CD14-positive monocyte (primary cell): ENCODE results near the gene NUP43. TPM values are rescaled to one million over a fixed set of nuclear protein-coding genes. Genes with fewer than 3 reads are reported as not detected.
"Not testable (repeated sequence)": the region's sequence is repeated elsewhere in the genome, so short reads cannot be mapped to it uniquely, and the experiment has no call there.

Experiments used
- DNase-seq, 3 donors: peaks; one replicate each; pipeline ENCODE4 v3.0.0-alpha.2; 2011 to 2022
- H2AFZ ChIP-seq: 2 replicates; pipeline ENCODE4 v1.6.0; 2012; ENCODE audit warnings: mild to moderate bottlenecking, low read depth, low read length, inconsistent platforms; ENCODE audit not compliant: insufficient read depth, poor library complexity, severe bottlenecking
- H3K27ac ChIP-seq, 2 donors: 1 replicate in 1 of 2; 2 replicates in 1 of 2; pipeline ENCODE4 v1.5.1; 2012 to 2013; ENCODE audit warnings: low read length in 2 of 2, control low read depth in 1 of 2, inconsistent platforms in 1 of 2, low read depth in 1 of 2, mild to moderate bottlenecking in 1 of 2
- H3K27me3 ChIP-seq, 2 donors: one replicate each; pipeline versions ENCODE4 v1.6.0 to v1.6.1; 2011 to 2013; ENCODE audit warnings: low read length in 2 of 2; ENCODE audit not compliant: control insufficient read depth in 2 of 2, insufficient read depth in 2 of 2
- H3K36me3 ChIP-seq, 2 donors: replicated peaks in 1 of 2; 1 replicate in 1 of 2; 2 replicates in 1 of 2; pipeline versions ENCODE4 v1.5.1 to v1.6.1; 2012 to 2013; ENCODE audit warnings: low read length in 2 of 2, control low read depth in 1 of 2, inconsistent platforms in 1 of 2, mild to moderate bottlenecking in 1 of 2; ENCODE audit not compliant: insufficient read depth in 2 of 2, control insufficient read depth in 1 of 2
- H3K4me1 ChIP-seq, 2 donors: 1 replicate in 1 of 2; 2 replicates in 1 of 2; pipeline versions ENCODE4 v1.5.1 to v1.6.1; 2012 to 2013; ENCODE audit warnings: low read length in 2 of 2, control low read depth in 1 of 2, inconsistent platforms in 1 of 2, mild to moderate bottlenecking in 1 of 2, moderate library complexity in 1 of 2; ENCODE audit not compliant: insufficient read depth in 2 of 2, control insufficient read depth in 1 of 2
- H3K4me2 ChIP-seq: replicated peaks from 2 replicates; pipeline ENCODE3; 2012; ENCODE audit warnings: low read length, moderate library complexity, mild to moderate bottlenecking; ENCODE audit not compliant: poor library complexity, severe bottlenecking; ENCODE audit errors: extremely low read depth
- H3K4me3 ChIP-seq, 3 experiments: fragments of 200-600 bp in 1 of 3; sonication (generic) in 1 of 3; replicated peaks in 1 of 3; 1 replicate in 2 of 3; 2 replicates in 1 of 3; pipeline ENCODE4 v1.5.1; 2011 to 2013; ENCODE audit warnings: low read length in 3 of 3, mild to moderate bottlenecking in 3 of 3, control low read depth in 2 of 3, low read depth in 2 of 3, inconsistent platforms in 1 of 3, moderate library complexity in 1 of 3
- H3K79me2 ChIP-seq: 2 replicates; pipeline ENCODE4 v1.6.0; 2012; ENCODE audit warnings: mild to moderate bottlenecking, control low read depth, inconsistent platforms, low read length, moderate library complexity; ENCODE audit not compliant: insufficient read depth
- H3K9ac ChIP-seq: 2 replicates; pipeline ENCODE4 v1.6.0; 2017; ENCODE audit warnings: low read length, mild to moderate bottlenecking; ENCODE audit not compliant: insufficient read depth, poor library complexity, severe bottlenecking
- H3K9me3 ChIP-seq, 2 donors: replicated peaks in 1 of 2; 1 replicate in 1 of 2; 2 replicates in 1 of 2; pipeline versions ENCODE4 v1.5.1 to v1.6.1; 2012 to 2013; ENCODE audit warnings: low read length in 2 of 2, control low read depth in 1 of 2; ENCODE audit not compliant: control insufficient read depth in 1 of 2, insufficient read depth in 1 of 2
- H4K20me1 ChIP-seq: 2 replicates; pipeline ENCODE4 v1.6.0; 2012; ENCODE audit warnings: mild to moderate bottlenecking, low read length, control low read depth, moderate library complexity; ENCODE audit not compliant: insufficient read depth
- H3K27ac Mint-ChIP-seq, 7 donors: one replicate each; pipeline ENCODE4 v1.8.0; 2020; ENCODE audit warnings: mild to moderate bottlenecking in 7 of 7, mixed read lengths in 7 of 7, moderate library complexity in 6 of 7, inconsistent platforms in 2 of 7
- H3K27me3 Mint-ChIP-seq, 3 donors: one replicate each; pipeline ENCODE4 v1.8.0; 2021 to 2022; ENCODE audit warnings: low read depth in 3 of 3, mild to moderate bottlenecking in 3 of 3, mixed read lengths in 3 of 3, moderate library complexity in 3 of 3, inconsistent platforms in 1 of 3
- H3K36me3 Mint-ChIP-seq, 2 donors: one replicate each; pipeline ENCODE4 v1.8.0; 2020; ENCODE audit warnings: mixed read lengths in 2 of 2, inconsistent platforms in 1 of 2, mild to moderate bottlenecking in 1 of 2
- H3K4me1 Mint-ChIP-seq: one replicate; pipeline ENCODE4 v1.8.0; 2020; ENCODE audit warnings: mild to moderate bottlenecking, mixed read lengths
- H3K4me3 Mint-ChIP-seq, 2 donors: one replicate each; pipeline ENCODE4 v1.8.0; 2020; ENCODE audit warnings: mild to moderate bottlenecking in 2 of 2, mixed read lengths in 2 of 2, moderate library complexity in 1 of 2
- H3K9me3 Mint-ChIP-seq, 7 donors: one replicate each; pipeline ENCODE4 v1.8.0; 2020 to 2022; ENCODE audit warnings: mixed read lengths in 7 of 7, mild to moderate bottlenecking in 6 of 7, moderate library complexity in 6 of 7, inconsistent platforms in 2 of 7
- WGBS: methylation state at CpG from one replicate; pipeline ENCODE4 v1.1.5; 2013; ENCODE audit warnings: missing lambda C conversion rate; ENCODE audit not compliant: insufficient coverage; 5-methylcytosine and 5-hydroxymethylcytosine counted together
- intact Hi-C, 2 donors: fragments of 100-400 bp; cut with micrococcal nuclease; formaldehyde crosslinking; loops; one replicate each; pipeline versions ENCODE4 v1.15.0 to v1.15.1; 2023
- polyA plus RNA-seq, 3 donors: library from polyadenylated mRNA; depleted of rRNA in 1 of 3; unstranded in 2 of 3; stranded (reverse) in 1 of 3; fragments of 300-500 nt in 2 of 3; fragments of >200 nt in 1 of 3; fragmentation: Illumina TruSeq in 2 of 3; gene quantifications; 1 replicate in 2 of 3; 2 replicates in 1 of 3; pipeline ENCODE4 v1.2.3, GENCODE V29; 2012 to 2021
- TF ChIP-seq, protein P1 (sequence below): fragments of 200-600 bp; IDR thresholded peaks from one replicate; pipeline ENCODE4 v1.8.0; 2022; ENCODE audit warnings: antibody characterized with exemption, mild to moderate bottlenecking

NUP43 gene
- polyA plus RNA-seq, 3 donors: 4.5 to 7.2 (median 6.9) TPM

DNA sequence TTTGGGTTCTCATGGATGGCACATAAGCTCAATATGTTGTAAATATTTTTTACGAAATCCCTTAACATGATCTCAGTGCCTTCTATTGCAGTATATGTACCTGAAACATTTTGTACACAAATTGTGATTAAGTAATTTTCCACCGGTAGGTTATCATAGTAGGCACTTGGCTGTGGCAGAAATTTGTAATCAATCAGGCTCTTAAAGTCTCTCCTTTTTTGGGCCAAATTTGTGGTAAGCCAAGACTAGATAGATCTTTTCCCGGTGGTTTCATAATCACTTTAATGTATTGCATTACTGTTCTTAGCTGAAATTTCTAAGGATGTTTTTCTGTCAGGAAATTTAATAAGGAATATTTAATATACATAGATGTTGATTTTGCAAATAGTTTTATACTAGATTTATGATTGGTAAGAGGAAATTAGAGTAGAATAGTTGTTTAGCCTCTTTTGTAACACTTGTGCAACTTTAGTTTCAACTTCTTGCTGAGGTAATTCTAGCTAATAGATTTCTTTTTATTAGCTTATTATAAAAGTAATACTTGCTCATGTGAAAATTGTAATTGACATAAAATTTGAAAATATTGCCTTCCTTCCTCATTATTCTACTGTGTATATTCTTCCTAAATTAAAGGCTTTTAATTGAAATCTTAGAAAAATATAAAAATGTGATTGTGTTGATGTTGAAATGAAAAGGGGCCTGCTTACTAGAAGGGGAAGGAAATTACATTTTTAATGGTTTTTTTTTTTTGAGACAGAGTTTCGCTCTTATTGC, 6.5 kb upstream of the NUP43 start:
- DNase-seq: peak; percentile 18 to 75 (median 37)
- peak overlapping the region; percentile 80 to 89 for H3K27ac ChIP-seq
- peak overlapping the region; percentile 98 for H3K4me2 ChIP-seq
- no CpG with 5 or more reads among the region's 4 CpGs for WGBS
- H3K9me3 ChIP-seq: no peaks in the 10 kb centered on the region
- peaks cover 59% of the 10 kb centered on the region for H4K20me1 ChIP-seq
- Mint-ChIP-seq H3K27me3 (no peaks in the 10 kb centered on the region), H3K36me3 (peaks cover 6 to 11% of the 10 kb centered on the region in 2 donors), H3K9me3 (no peaks in the 10 kb centered on the region), H3K4me3 (peak overlapping the region; percentile 67 to 76), H3K27ac (peak overlapping the region; percentile 87 to 97 (median 94)), H3K4me1 (peaks cover 62% of the 10 kb centered on the region)
- H3K9ac ChIP-seq: no peak overlapping the region
- peaks cover 81% of the 10 kb centered on the region for H3K79me2 ChIP-seq
- TF ChIP-seq, protein P1, sequence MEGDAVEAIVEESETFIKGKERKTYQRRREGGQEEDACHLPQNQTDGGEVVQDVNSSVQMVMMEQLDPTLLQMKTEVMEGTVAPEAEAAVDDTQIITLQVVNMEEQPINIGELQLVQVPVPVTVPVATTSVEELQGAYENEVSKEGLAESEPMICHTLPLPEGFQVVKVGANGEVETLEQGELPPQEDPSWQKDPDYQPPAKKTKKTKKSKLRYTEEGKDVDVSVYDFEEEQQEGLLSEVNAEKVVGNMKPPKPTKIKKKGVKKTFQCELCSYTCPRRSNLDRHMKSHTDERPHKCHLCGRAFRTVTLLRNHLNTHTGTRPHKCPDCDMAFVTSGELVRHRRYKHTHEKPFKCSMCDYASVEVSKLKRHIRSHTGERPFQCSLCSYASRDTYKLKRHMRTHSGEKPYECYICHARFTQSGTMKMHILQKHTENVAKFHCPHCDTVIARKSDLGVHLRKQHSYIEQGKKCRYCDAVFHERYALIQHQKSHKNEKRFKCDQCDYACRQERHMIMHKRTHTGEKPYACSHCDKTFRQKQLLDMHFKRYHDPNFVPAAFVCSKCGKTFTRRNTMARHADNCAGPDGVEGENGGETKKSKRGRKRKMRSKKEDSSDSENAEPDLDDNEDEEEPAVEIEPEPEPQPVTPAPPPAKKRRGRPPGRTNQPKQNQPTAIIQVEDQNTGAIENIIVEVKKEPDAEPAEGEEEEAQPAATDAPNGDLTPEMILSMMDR: no peak
- H3K36me3 ChIP-seq: peaks cover 0 to 2% of the 10 kb centered on the region in 2 donors
- peak overlapping the region in 2 of 3 experiments; percentile 11 to 88 for H3K4me3 ChIP-seq
- no peaks in the 10 kb centered on the region for H3K27me3 ChIP-seq
- intact Hi-C loops: loop anchor here (5.0 kb wide), 1 partner anchor 35 kb away; the partner anchor contains the start of gene LATS1 (in 2 of the 2)
- no peak overlapping the region for H2AFZ ChIP-seq
- peaks cover 57 to 68% of the 10 kb centered on the region in 2 donors for H3K4me1 ChIP-seq

DNA sequence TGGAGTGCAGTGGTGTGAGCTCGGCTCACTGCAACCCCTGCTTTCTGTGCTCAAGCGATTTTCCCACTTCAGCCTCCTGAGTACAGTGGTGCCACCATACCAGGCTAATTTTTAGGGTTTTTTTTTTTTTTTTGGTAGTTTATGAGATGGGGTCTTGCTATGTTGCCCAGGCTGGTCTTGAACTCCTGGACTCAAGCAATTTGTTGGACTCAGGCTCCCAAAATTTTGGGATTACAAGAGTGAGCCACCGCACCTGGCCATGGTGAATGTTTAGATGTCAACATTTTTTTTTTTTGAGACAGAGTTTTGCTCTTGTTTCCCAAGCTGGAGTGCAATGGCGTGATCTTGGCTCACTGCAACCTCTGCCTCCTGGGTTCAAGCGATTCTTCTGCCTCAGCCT, 5.6 kb upstream of the NUP43 start:
- H3K4me1 ChIP-seq: peaks cover 58 to 70% of the 10 kb centered on the region in 2 donors
- intact Hi-C loops: loop anchor here (5.0 kb wide), 1 partner anchor 35 kb away; the partner anchor contains the start of gene LATS1 (in 2 of the 2)
- H3K4me3 Mint-ChIP-seq: peak overlapping the region in 1 of 2 donors; percentile 93
- not testable (repeated sequence) for DNase-seq, H3K9me3 ChIP-seq, H3K27me3 ChIP-seq, H3K36me3 ChIP-seq, H3K27me3 Mint-ChIP-seq, H2AFZ ChIP-seq, H3K9ac ChIP-seq, H3K9me3 Mint-ChIP-seq
- peak overlapping the region; percentile 69 to 89 for H3K27ac ChIP-seq
- no CpG with 5 or more reads among the region's 5 CpGs for WGBS
- peak overlapping the region; percentile 87 to 97 (median 94) for H3K27ac Mint-ChIP-seq
- peaks cover 51% of the 10 kb centered on the region for H4K20me1 ChIP-seq
- H3K4me1 Mint-ChIP-seq: peaks cover 58% of the 10 kb centered on the region
- peaks cover 75% of the 10 kb centered on the region for H3K79me2 ChIP-seq
- H3K4me2 ChIP-seq: peak overlapping the region; percentile 98
- H3K4me3 ChIP-seq: peak overlapping the region in 1 of 3 experiments; percentile 88
- H3K36me3 Mint-ChIP-seq: peaks cover 5 to 11% of the 10 kb centered on the region in 2 donors
